Body of pancreas (tissue), 4 donors: Measurements from ENCODE around the gene RTL10. TPM values are rescaled to one million over a fixed set of nuclear protein-coding genes. Genes with fewer than 3 reads are reported as not detected.

Source experiments
- ATAC-seq: fragments of 150-250 bp; one replicate; pipeline ENCODE4 v1.9.1; 2016
- DNase-seq, 4 donors: peaks; one replicate each; pipeline ENCODE4 v3.0.0-alpha.2; 2019
- H3K27ac ChIP-seq, 4 donors: fragments of 200-600 bp; sonication (generic); 1 replicate in 3 of 4; 2 replicates in 1 of 4; pipeline versions ENCODE4 v1.5.1 to v1.6.1; 2016 to 2019; ENCODE audit warnings: mild to moderate bottlenecking in 1 of 4, mixed read lengths in 1 of 4, moderate library complexity in 1 of 4
- H3K27me3 ChIP-seq, 2 donors: fragments of 200-600 bp; sonication (generic); one replicate each; pipeline ENCODE4 v1.6.0; 2016; ENCODE audit warnings: mild to moderate bottlenecking in 1 of 2
- H3K36me3 ChIP-seq, 2 donors: fragments of 200-600 bp; sonication (generic); replicated peaks in 1 of 2; 2 replicates each; pipeline ENCODE4 v1.5.1; 2016; ENCODE audit warnings: low read depth in 2 of 2; ENCODE audit not compliant: insufficient read depth in 1 of 2
- H3K4me1 ChIP-seq: fragments of 200-600 bp; sonication (generic); one replicate; pipeline ENCODE4 v1.6.0; 2016
- H3K4me3 ChIP-seq, 2 donors: fragments of 200-600 bp; sonication (generic); 1 replicate in 1 of 2; 2 replicates in 1 of 2; pipeline ENCODE4 v1.5.1; 2016 to 2019
- H3K9me3 ChIP-seq, 3 donors: fragments of 200-600 bp; sonication (generic); 1 replicate in 2 of 3; 2 replicates in 1 of 3; pipeline ENCODE4 v1.5.1; 2016
- POLR2A ChIP-seq, 3 donors: fragments of 450-650 bp; IDR thresholded peaks; one replicate each; pipeline ENCODE4 v1.6.1; 2016; ENCODE audit warnings: antibody characterized with exemption in 3 of 3, mild to moderate bottlenecking in 2 of 3
- WGBS, 2 donors: methylation state at CpG; one replicate each; pipeline ENCODE4 v1.1.5; 2017; 5-methylcytosine and 5-hydroxymethylcytosine counted together
- intact Hi-C: fragments of 100-400 bp; cut with DNase I; formaldehyde crosslinking; loops from one replicate; pipeline ENCODE4 v1.15.1; 2023
- total RNA-seq, 2 donors: library from RNA; depleted of rRNA; stranded (reverse); fragments of >200 nt; gene quantifications; one replicate each; pipeline ENCODE4 v1.1.0, GENCODE V29; 2016
- TF ChIP-seq, protein P1 (sequence below), 7 experiments: fragments of 450-650 bp in 4 of 7; fragments of 200-600 bp in 3 of 7; sonication (generic) in 3 of 7; IDR thresholded peaks; one replicate each; pipeline ENCODE4 v1.5.1; 2016 to 2019; ENCODE audit warnings: antibody characterized with exemption in 7 of 7

Gene RTL10
- total RNA-seq, 2 donors from 2014 or later, result 10.2 to 14.8 TPM

GRCh38 chr22:19874307-19875060 is 19.8 kb upstream of the RTL10 start:
- peaks cover 31% of the 10 kb centered on the region for H3K4me1 ChIP-seq
- H3K27ac ChIP-seq, result peak overlapping the region in 1 of 4 donors; percentile 46
- intact Hi-C loops, result loop anchor here (5.0 kb wide), 1 partner anchor 32 kb away; no protein-coding TSS in a partner anchor
- H3K27me3 ChIP-seq, result no peaks in the 10 kb centered on the region
- H3K36me3 ChIP-seq, result no peaks in the 10 kb centered on the region
- H3K4me3 ChIP-seq, result no peak overlapping the region
- no peak for ATAC-seq
- peak in 3 of 4 donors; percentile 5 to 19 (median 9) for DNase-seq
- no peaks in the 10 kb centered on the region for H3K9me3 ChIP-seq
- TF ChIP-seq, protein P1, sequence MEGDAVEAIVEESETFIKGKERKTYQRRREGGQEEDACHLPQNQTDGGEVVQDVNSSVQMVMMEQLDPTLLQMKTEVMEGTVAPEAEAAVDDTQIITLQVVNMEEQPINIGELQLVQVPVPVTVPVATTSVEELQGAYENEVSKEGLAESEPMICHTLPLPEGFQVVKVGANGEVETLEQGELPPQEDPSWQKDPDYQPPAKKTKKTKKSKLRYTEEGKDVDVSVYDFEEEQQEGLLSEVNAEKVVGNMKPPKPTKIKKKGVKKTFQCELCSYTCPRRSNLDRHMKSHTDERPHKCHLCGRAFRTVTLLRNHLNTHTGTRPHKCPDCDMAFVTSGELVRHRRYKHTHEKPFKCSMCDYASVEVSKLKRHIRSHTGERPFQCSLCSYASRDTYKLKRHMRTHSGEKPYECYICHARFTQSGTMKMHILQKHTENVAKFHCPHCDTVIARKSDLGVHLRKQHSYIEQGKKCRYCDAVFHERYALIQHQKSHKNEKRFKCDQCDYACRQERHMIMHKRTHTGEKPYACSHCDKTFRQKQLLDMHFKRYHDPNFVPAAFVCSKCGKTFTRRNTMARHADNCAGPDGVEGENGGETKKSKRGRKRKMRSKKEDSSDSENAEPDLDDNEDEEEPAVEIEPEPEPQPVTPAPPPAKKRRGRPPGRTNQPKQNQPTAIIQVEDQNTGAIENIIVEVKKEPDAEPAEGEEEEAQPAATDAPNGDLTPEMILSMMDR (IDR thresholded peaks at IDR 0.05), result no peak
- TF ChIP-seq POLR2A (IDR thresholded peaks at IDR 0.05), result no peak
- 79 to 85% methylated on average over 13 to 27 of the region's 27 CpGs for WGBS, 2 donors

GRCh38 chr22:19873960-19874306 is 19.3 kb upstream of the RTL10 start:
- intact Hi-C loops, result no loop called here
- Histone ChIP-seq H3K4me3 (no peak overlapping the region), H3K9me3 (no peaks in the 10 kb centered on the region), H3K4me1 (peaks cover 36% of the 10 kb centered on the region), H3K36me3 (no peaks in the 10 kb centered on the region), H3K27me3 (no peaks in the 10 kb centered on the region), H3K27ac (peak overlapping the region in 1 of 4 donors; percentile 46)
- ATAC-seq (no peak), DNase-seq (peak in 1 of 4 donors; percentile 6)
- 81 to 87% methylated on average over 6 to 7 of the region's 7 CpGs for WGBS, 2 donors
- TF ChIP-seq POLR2A (IDR thresholded peaks at IDR 0.05), result no peak
- TF ChIP-seq, protein P1 (IDR thresholded peaks at IDR 0.05), result no peak

GRCh38 chr22:19873138-19873959 is 18.7 kb upstream of the RTL10 start:
- no peak overlapping the region for H3K4me3 ChIP-seq
- peak overlapping the region in 1 of 4 donors; percentile 46 for H3K27ac ChIP-seq
- no peak for TF ChIP-seq POLR2A (IDR thresholded peaks at IDR 0.05)
- TF ChIP-seq, protein P1 (IDR thresholded peaks at IDR 0.05), result no peak
- no peaks in the 10 kb centered on the region for H3K27me3 ChIP-seq
- H3K36me3 ChIP-seq, result no peaks in the 10 kb centered on the region
- DNase-seq (peak; percentile 1 to 37 (median 20)), ATAC-seq (peak; percentile 16)
- intact Hi-C loops, result no loop called here
- peaks cover 36% of the 10 kb centered on the region for H3K4me1 ChIP-seq
- H3K9me3 ChIP-seq, result no peaks in the 10 kb centered on the region
- 72 to 74% methylated on average over 24 to 27 of the region's 27 CpGs for WGBS, 2 donors

GRCh38 chr22:19872779-19873137 is 18.1 kb upstream of the RTL10 start:
- Histone ChIP-seq H3K36me3 (no peaks in the 10 kb centered on the region), H3K9me3 (no peaks in the 10 kb centered on the region), H3K4me3 (no peak overlapping the region), H3K27ac (peak overlapping the region in 1 of 4 donors; percentile 46), H3K4me1 (peaks cover 36% of the 10 kb centered on the region), H3K27me3 (no peaks in the 10 kb centered on the region)
- intact Hi-C loops, result no loop called here
- 20 to 21% methylated on average over 2 to 7 of the region's 7 CpGs for WGBS, 2 donors
- ATAC-seq (peak; percentile 40), DNase-seq (peak; percentile 33 to 71 (median 54))
- TF ChIP-seq, protein P1 (IDR thresholded peaks at IDR 0.05), result no peak
- TF ChIP-seq POLR2A (IDR thresholded peaks at IDR 0.05), result no peak
